Omental fat pad (tissue), 4 donors: ENCODE data around the gene SH3PXD2B. TPM values are rescaled to one million over a fixed set of nuclear protein-coding genes. Genes with fewer than 3 reads are reported as not detected.

Experiments used
- ATAC-seq: fragments of 150-250 bp; one replicate; pipeline ENCODE4 v1.9.1; 2016; ENCODE audit warnings: mild to moderate bottlenecking, moderate library complexity; ENCODE audit not compliant: low FRiP score
- DNase-seq: peaks from one replicate; pipeline ENCODE4 v3.0.0-alpha.2; 2019; ENCODE audit warnings: low spot score
- CTCF ChIP-seq, 3 donors: fragments of 450-650 bp; IDR thresholded peaks; one replicate each; pipeline ENCODE4 v1.5.1; 2016 to 2017; ENCODE audit warnings: antibody characterized with exemption in 3 of 3, mild to moderate bottlenecking in 3 of 3, moderate library complexity in 2 of 3
- total RNA-seq, 4 donors: library from RNA; depleted of rRNA; stranded (reverse); fragments of >200 nt; gene quantifications; one replicate each; pipeline ENCODE4 v1.1.0, GENCODE V29; 2016

The SH3PXD2B gene
- total RNA-seq, 4 donors from 2014 or later, result 29.3 to 47.1 (median 44.3) TPM

GRCh38 chr5:172497591-172498255, 43.4 kb upstream of the SH3PXD2B start:
- no peak for TF ChIP-seq CTCF (IDR thresholded peaks at IDR 0.05)
- ATAC-seq (no peak), DNase-seq (no peak)

GRCh38 chr5:172496671-172497371, 42.5 kb upstream of the SH3PXD2B start:
- TF ChIP-seq CTCF (IDR thresholded peaks at IDR 0.05), result no peak
- no peak for ATAC-seq
- DNase-seq, result no peak

GRCh38 chr5:172494630-172495505, 40.5 kb upstream of the SH3PXD2B start:
- TF ChIP-seq CTCF (IDR thresholded peaks at IDR 0.05), result no peak
- ATAC-seq, result no peak
- no peak for DNase-seq

GRCh38 chr5:172493906-172494305, 39.6 kb upstream of the SH3PXD2B start:
- DNase-seq (no peak), ATAC-seq (no peak)
- TF ChIP-seq CTCF (IDR thresholded peaks at IDR 0.05), result no peak

GRCh38 chr5:172493461-172493860, 39.1 kb upstream of the SH3PXD2B start:
- ATAC-seq (no peak), DNase-seq (no peak)
- TF ChIP-seq CTCF (IDR thresholded peaks at IDR 0.05), result no peak

- ATAC-seq, result no peak
- no peak for DNase-seq
These were observed 38.7 kb upstream of the SH3PXD2B start for GRCh38 chr5:172493002-172493401.

More at GRCh38 chr5:172493002-172493401, 38.7 kb upstream of the SH3PXD2B start:
- no peak for TF ChIP-seq CTCF (IDR thresholded peaks at IDR 0.05)
